GM18867 (cell line): ENCODE measurements around the gene CLEC18A.
"Not testable (repeated sequence)": the region's sequence is repeated elsewhere in the genome, so short reads cannot be mapped to it uniquely, and the experiment has no call there.

ENCODE experiments used
- ATAC-seq: cut with Tn5 transposase; IDR thresholded peaks from one replicate; pipeline ENCODE4 v1.9.1; 2021; ENCODE audit warnings: mild to moderate bottlenecking, moderate library complexity; ENCODE audit not compliant: unreplicated experiment

Gene CLEC18A

DNA sequence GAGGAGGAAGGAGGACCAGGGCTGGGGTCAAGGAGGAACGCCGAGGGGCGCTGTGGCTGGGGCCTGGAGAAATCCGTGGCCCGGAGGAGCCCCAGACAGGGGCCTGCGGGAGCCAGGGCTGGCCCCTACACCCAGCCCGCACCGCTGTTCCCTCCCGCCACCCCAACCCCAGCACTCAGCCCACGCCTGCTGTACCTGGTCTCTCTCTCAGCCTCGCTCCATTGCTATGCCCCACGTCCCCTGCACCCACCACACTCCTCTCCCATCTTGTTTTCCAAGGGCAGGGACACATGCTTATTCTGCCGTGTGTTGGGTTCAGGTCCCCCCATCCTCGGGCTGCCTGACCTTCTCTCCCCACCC is 518 bp downstream of the CLEC18A start:
- ATAC-seq, result not testable (repeated sequence)

DNA sequence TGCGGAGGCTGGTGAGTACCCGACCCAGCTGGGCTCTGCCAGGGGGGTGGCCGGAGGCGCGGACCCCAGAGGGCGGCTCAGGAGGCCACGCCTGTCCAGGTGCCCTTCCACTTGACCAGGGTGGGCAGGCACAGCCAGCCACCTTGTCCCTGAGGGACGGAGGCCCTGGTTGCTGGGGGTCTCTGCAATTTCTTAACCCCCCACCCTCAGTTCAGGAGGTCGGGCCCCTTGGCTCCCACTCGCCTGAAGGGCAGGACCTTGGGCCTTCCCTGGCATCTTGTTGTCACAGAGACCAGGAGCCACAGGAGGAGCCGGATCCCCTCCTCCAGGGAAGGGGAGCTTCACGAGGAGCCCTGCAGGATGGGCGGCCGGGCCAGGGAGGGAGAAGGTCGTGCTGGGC is 982 bp downstream of the CLEC18A start:
- not testable (repeated sequence) for ATAC-seq

GRCh38 chr16:69952572-69953355 is 1.6 kb downstream of the CLEC18A start:
- ATAC-seq, result not testable (repeated sequence)

DNA sequence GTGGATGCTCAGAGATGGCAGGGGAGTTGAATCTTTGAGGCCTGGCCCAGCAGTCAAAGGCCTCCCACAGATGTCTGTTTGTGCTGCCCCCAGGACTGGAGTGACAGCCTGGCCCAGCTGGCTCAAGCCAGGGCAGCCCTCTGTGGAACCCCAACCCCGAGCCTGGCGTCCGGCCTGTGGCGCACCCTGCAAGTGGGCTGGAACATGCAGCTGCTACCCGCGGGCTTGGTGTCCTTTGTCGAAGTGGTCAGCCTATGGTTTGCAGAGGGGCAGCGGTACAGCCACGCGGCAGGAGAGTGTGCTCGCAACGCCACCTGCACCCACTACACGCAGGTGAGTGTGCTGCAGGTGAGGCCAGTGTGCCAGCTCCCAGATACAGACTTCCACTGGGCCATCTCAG is 3.1 kb downstream of the CLEC18A start:
- ATAC-seq, result not testable (repeated sequence)

GRCh38 chr16:69963312-69963711 is 12.2 kb downstream of the CLEC18A start:
- not testable (repeated sequence) for ATAC-seq

GRCh38 chr16:69964960-69965660 is 14.0 kb downstream of the CLEC18A start:
- not testable (repeated sequence) for ATAC-seq

DNA sequence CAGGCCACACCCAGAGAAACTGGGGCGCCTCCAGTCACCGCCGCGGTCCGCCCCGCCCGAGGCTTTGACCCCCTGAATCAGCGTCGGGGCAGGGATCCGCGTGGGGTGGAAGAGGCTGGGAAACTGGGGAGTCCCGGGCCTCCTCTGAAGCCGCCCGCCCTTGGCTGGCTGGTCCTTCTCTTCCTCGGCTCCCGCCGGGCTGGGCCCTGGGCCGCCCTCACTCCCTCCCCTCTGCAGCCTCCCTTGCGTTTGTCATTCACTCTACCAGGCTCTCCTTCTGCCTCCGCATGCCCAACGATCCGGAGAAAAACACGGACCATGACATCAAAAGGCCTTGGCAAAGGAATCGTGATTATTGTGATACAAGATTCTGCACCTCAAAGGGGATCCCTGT is 14.5 kb downstream of the CLEC18A start:
- not testable (repeated sequence) for ATAC-seq

GRCh38 chr16:69967688-69968087 is 16.6 kb downstream of the CLEC18A start:
- not testable (repeated sequence) for ATAC-seq

- ATAC-seq, result not testable (repeated sequence)
These were observed 17.0 kb downstream of the CLEC18A start for GRCh38 chr16:69968125-69968524.

DNA sequence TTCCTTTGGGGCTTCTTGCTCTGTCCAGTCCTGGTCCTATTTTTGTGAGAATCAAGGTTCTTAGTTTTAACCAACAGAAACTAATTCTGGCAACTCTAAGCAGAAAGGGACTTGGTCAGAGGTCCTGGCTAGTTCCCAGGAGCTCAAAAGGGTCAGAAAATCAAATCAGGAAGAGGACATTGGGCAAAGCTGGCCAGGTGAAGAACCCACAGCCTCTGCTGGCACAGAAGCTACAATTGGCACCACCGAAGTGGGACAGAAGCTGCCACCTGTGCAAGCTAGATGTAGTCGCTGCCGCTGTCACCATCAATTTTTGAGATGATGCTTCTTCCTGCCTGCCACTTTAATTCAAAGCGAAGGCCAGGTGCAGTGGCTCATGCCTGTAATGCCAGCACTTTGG is 18.5 kb downstream of the CLEC18A start:
- ATAC-seq, result not testable (repeated sequence)

DNA sequence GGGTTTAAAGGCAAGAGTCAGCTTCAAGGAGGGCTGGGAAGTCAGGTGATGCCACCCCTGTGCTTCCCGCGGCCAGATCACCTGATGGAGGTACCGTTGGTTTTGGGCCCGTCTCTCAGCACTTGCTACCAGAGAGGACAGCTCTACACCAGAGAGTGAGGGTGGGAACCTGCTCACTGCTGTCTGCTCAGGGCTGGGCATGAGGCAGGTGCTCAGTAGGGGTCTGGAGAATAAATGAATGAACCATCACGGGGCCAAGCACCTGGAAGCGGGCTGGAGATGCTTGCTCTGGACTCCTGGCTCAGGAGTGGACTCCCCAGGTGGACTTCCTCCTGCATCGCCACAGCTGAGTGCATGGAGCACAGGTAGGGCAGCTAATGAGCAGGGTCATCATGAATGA is 21.0 kb downstream of the CLEC18A start:
- ATAC-seq, result not testable (repeated sequence)

DNA sequence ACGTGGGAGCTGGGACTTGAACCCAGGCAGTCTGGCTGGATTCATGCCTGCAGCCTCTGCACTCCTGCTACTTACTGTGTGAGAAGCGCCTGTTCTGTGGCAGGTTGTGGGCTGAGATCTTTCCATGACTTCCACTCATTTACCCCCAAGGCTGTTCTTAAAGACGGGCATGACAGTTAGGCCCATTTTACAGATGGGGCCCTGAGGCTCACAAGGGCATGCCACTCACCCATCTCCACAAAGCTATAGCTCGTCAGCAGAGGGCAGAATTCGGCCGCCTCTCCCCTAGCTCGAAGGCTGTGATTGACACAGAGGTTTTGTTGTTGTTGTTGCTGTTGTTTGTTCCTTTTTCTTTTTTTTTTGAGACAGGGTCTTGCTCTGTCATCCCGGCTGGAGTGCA is 21.8 kb downstream of the CLEC18A start:
- ATAC-seq, result not testable (repeated sequence)

GRCh38 chr16:69985196-69985595 is 34.1 kb downstream of the CLEC18A start:
- ATAC-seq, result not testable (repeated sequence)

DNA sequence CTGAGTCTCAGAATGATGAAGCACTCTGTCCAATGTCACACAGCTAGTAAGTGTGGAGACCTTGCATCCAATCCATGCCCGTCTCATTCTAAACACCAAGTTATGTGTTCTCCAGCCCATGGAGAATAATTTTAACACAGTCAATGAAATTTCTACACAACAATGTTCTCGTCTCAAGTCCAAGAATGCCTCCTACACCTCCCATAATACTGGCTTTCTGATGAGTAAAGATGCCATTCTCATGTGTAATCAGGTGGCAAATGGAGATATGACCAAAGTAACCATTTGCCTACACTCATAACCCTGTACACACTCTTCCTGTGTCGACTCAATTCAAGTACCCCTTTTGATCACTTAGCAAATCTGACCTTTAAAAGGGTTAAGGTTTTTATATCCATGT is 46.8 kb downstream of the CLEC18A start:
- not testable (repeated sequence) for ATAC-seq

DNA sequence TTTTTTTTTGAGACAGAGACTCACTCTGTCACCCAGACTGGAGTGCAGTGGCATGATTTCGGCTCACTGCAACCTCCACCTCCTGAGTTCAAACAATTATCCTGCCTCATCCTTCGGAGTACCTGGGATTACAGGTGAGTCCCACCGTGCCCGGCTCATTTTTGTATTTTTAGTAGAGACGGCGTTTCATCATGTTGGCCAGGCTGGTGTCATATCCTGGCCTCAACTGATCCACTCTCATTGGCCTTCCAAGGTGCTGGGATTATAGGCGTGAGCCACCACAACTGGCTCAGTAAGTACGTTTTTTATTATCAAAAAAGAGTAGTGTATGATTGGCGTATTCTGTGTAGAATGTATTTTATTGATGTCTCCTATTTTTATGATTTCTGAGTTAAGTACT is 48.7 kb downstream of the CLEC18A start:
- not testable (repeated sequence) for ATAC-seq

DNA sequence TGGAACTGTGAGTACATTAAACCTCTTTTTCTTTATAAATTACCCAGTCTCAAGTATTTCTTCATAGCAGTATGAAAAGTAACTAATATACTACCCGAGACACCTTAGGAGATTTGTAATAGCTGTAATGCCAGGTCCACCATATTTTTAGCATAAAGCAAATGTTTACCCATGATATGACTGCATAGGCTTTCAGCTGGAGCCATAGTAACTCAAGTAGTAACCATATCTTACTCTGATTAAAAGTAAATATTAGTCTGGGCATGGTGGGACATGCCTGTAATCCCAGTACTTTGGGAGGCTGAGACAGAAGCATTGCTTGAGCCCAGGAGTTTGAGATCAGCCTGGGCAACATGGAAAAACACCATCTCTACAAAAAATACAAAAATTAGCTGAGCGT is 52.4 kb downstream of the CLEC18A start:
- not testable (repeated sequence) for ATAC-seq

DNA sequence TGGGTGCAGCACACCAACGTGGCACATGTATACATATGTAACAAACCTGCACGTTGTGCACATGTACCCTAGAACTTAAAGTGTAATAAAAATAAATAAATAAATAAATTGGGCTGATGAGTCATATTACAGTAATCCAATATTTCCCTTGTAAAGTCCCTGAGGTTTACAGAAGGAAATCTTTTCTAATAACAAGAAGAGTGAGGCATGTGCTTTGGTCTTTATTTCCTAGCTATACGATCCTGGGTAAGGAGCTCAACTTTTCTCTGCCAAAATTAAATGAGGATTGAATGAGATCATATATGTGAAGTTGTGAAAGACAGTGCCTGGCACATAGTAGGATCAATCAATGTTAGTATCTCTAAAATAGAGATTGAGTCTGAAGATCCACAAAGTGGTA is 57.5 kb downstream of the CLEC18A start:
- ATAC-seq, result not testable (repeated sequence)

DNA sequence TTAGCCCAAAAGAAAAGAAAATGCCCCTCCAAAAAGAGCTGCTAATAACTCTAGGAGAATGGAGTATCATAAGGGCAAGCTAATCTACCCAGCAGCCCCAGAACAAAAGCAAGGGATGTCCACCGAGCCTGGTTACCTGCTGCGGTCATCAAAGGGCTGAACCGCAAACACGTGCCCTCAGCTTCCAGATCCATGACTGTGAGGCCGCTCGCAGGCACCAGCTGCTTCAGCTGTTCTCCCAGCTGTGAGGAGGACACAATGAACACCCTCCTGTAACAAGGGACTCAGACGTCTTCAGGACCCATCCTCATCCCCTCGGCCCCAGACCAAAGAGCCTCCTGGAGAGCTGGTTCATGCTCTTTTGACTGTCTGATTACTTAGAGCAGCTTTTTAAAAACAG is 59.5 kb downstream of the CLEC18A start:
- not testable (repeated sequence) for ATAC-seq

DNA sequence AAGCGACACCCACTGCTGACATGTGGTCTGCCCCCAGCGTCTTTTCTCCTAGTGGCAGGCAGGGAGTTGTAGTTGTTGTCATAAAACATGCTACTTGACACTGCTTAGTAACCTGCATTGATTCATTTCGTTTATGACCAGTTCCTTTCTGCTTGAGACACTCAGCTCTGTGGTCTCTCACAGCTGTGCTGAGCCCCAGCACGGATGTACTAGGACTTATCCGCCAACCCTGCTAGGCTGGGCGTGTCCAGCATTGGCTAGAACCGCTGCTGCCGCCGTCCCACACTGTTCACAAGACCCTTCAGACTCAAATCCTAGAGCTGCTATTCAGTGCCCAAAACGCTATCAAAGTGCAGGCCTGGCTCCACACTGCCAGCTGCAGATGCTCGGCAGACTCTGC is 60.0 kb downstream of the CLEC18A start:
- not testable (repeated sequence) for ATAC-seq

- not testable (repeated sequence) for ATAC-seq
These were observed 61.2 kb downstream of the CLEC18A start for GRCh38 chr16:70012354-70012753.

DNA sequence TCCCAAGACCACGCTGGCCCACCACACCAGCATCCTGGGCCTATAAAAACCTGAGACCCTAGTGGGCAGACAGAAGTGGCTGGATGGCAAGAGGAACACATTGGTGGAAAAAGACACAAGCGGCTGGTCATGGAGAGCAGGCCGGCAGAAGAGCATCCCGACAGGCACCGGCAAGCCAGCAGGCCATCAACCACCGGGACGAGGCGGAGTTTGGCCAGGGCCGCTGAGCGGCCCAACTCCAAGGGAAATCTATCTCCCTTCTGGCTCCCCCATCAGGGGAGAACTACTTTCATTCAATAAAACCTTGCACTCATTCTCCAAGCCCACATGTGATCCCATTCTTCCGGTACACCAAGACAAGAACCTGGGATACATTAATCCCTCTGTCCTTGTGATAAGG is 61.8 kb downstream of the CLEC18A start:
- not testable (repeated sequence) for ATAC-seq
